IMR-90 (cell line): ENCODE measurements around the gene MAVS. TPM values are rescaled to one million over a fixed set of nuclear protein-coding genes. Genes with fewer than 3 reads are reported as not detected.

Source experiments
- ATAC-seq: fragments of 200-7000 bp; cut with Tn5 transposase; 2 replicates; pipeline ENCODE4 v1.9.1; 2020; ENCODE audit warnings: low read depth, mild to moderate bottlenecking, moderate library complexity
- BruUV-seq: library from RNA; stranded (reverse); fragments of 400-500 nt; replicated peaks from 2 replicates; lab custom pipeline; 2021; lab: Mats Ljungman, UMichigan
- CTCF ChIA-PET: fragments of 300-600 bp; formaldehyde crosslinking; extraction: SDS; loops from one replicate; lab custom pipeline; 2021; ENCODE audit warnings: antibody characterized with exemption; lab: Yijun Ruan, JAX
- POLR2A ChIA-PET: fragments of 300-600 bp; sonication (Branson Sonifier 250); formaldehyde crosslinking; loops from one replicate; lab custom pipeline; 2022; ENCODE audit warnings: antibody characterized with exemption; ENCODE audit not compliant: unreplicated experiment; lab: Charles Lee
- DNase-seq: peaks from one replicate; pipeline ENCODE4 v3.0.0; 2013
- H2AFZ ChIP-seq: replicated peaks from 2 replicates; pipeline ENCODE3; 2013; ENCODE audit warnings: low read length, mild to moderate bottlenecking; ENCODE audit not compliant: poor library complexity
- H2AK5ac ChIP-seq: 2 replicates; pipeline ENCODE4 v1.6.1; 2013; ENCODE audit warnings: low read depth, low read length, inconsistent platforms
- H2AK9ac ChIP-seq: replicated peaks from 2 replicates; pipeline ENCODE3; 2013; ENCODE audit warnings: mild to moderate bottlenecking, low read depth, low read length, moderate library complexity; ENCODE audit not compliant: poor library complexity
- H2BK120ac ChIP-seq: 2 replicates; pipeline ENCODE4 v1.6.1; 2013; ENCODE audit warnings: low read depth, low read length, inconsistent platforms
- H2BK15ac ChIP-seq: 3 replicates; pipeline ENCODE4 v1.6.1; 2013; ENCODE audit warnings: low read depth, low read length, inconsistent platforms
- H2BK20ac ChIP-seq: 2 replicates; pipeline ENCODE4 v1.6.1; 2013; ENCODE audit warnings: low read depth, mild to moderate bottlenecking, inconsistent platforms, low read length, moderate library complexity
- H2BK5ac ChIP-seq: 2 replicates; pipeline ENCODE4 v1.6.1; 2013; ENCODE audit warnings: mild to moderate bottlenecking, low read depth, low read length, inconsistent platforms; ENCODE audit not compliant: poor library complexity, severe bottlenecking
- H3K14ac ChIP-seq: replicated peaks from 2 replicates; pipeline ENCODE4 v1.6.1; 2013; ENCODE audit warnings: low read depth, low read length, inconsistent platforms
- H3K18ac ChIP-seq: 2 replicates; pipeline ENCODE4 v1.6.1; 2013; ENCODE audit warnings: low read depth, low read length, control low read depth
- H3K23ac ChIP-seq: 2 replicates; pipeline ENCODE4 v1.6.1; 2013; ENCODE audit warnings: low read depth, low read length, inconsistent platforms
- H3K27ac ChIP-seq: 2 replicates; pipeline ENCODE4 v1.5.1; 2013; ENCODE audit warnings: mild to moderate bottlenecking, control low read depth, low read length; ENCODE audit not compliant: insufficient read depth
- H3K27me3 ChIP-seq: 2 replicates; pipeline ENCODE4 v1.6.1; 2013; ENCODE audit warnings: low read length; ENCODE audit not compliant: control insufficient read depth, insufficient read depth
- H3K36me3 ChIP-seq: 2 replicates; pipeline ENCODE4 v1.6.1; 2013; ENCODE audit warnings: low read length, mixed read lengths; ENCODE audit not compliant: control insufficient read depth, insufficient read depth
- H3K4ac ChIP-seq: 2 replicates; pipeline ENCODE4 v1.6.1; 2013; ENCODE audit warnings: low read depth, low read length, inconsistent platforms
- H3K4me1 ChIP-seq: 2 replicates; pipeline ENCODE4 v1.6.1; 2013; ENCODE audit warnings: low read length, mixed read lengths; ENCODE audit not compliant: control insufficient read depth, insufficient read depth
- H3K4me2 ChIP-seq: 2 replicates; pipeline ENCODE4 v1.6.1; 2013; ENCODE audit warnings: low read depth, mild to moderate bottlenecking, control low read depth, low read length, moderate library complexity
- H3K4me3 ChIP-seq: 2 replicates; pipeline ENCODE4 v1.5.1; 2013; ENCODE audit warnings: low read depth, mild to moderate bottlenecking, control low read depth, low read length, moderate library complexity; ENCODE audit not compliant: insufficient read depth
- H3K56ac ChIP-seq: 2 replicates; pipeline ENCODE4 v1.6.1; 2013; ENCODE audit warnings: low read length, inconsistent platforms; ENCODE audit not compliant: insufficient read depth; ENCODE audit errors: extremely low read depth
- H3K79me1 ChIP-seq, 2 experiments: 2 replicates each; pipeline ENCODE4 v1.6.1; 2013; ENCODE audit warnings: low read length in 2 of 2, inconsistent platforms in 1 of 2, low read depth in 1 of 2
- H3K9ac ChIP-seq: 2 replicates; pipeline ENCODE4 v1.6.1; 2013; ENCODE audit warnings: low read depth, low read length, control low read depth
- H3K9me1 ChIP-seq: 2 replicates; pipeline ENCODE4 v1.6.1; 2013; ENCODE audit warnings: low read length, inconsistent platforms; ENCODE audit not compliant: insufficient read depth
- H3K9me3 ChIP-seq: 2 replicates; pipeline ENCODE4 v1.6.1; 2013; ENCODE audit warnings: low read length; ENCODE audit not compliant: control insufficient read depth, insufficient read depth
- H4K20me1 ChIP-seq: 2 replicates; pipeline ENCODE4 v1.6.1; 2013; ENCODE audit warnings: low read length, inconsistent platforms; ENCODE audit not compliant: insufficient read depth
- H4K5ac ChIP-seq: 2 replicates; pipeline ENCODE4 v1.6.1; 2013; ENCODE audit warnings: mild to moderate bottlenecking, low read depth, low read length, control low read depth
- H4K8ac ChIP-seq, 2 experiments: 2 replicates each; pipeline ENCODE4 v1.6.1; 2013; ENCODE audit warnings: low read depth in 2 of 2, low read length in 2 of 2, control low read depth in 1 of 2, inconsistent platforms in 1 of 2
- H4K91ac ChIP-seq: 2 replicates; pipeline ENCODE4 v1.6.1; 2013; ENCODE audit warnings: low read depth, low read length, inconsistent platforms; ENCODE audit not compliant: insufficient read depth
- CHD1 ChIP-seq: IDR thresholded peaks from 2 replicates; pipeline ENCODE4 v1.6.1; 2012; ENCODE audit warnings: low read depth, low read length, improper control_type of control experiment
- CTCF ChIP-seq: conservative IDR thresholded peaks from 2 replicates; pipeline ENCODE4 v1.5.1; 2012; ENCODE audit warnings: mild to moderate bottlenecking, low read depth, low read length, improper control_type of control experiment
- MXI1 ChIP-seq: IDR thresholded peaks from 2 replicates; pipeline ENCODE4 v1.6.1; 2012; ENCODE audit warnings: low read depth, mild to moderate bottlenecking, low read length, moderate library complexity, borderline replicate concordance
- WGBS, 2 experiments: methylation state at CpG; one replicate each; pipeline versions ENCODE4 v1.1.5 to v1.1.7; 2013; ENCODE audit warnings: missing lambda C conversion rate in 2 of 2; ENCODE audit not compliant: insufficient read length in 1 of 2; ENCODE audit errors: extremely low coverage in 2 of 2; 5-methylcytosine and 5-hydroxymethylcytosine counted together
- dilution Hi-C: fragments of 300-500 bp; cut with HindIII; formaldehyde crosslinking; loops from one replicate; pipeline ENCODE4 v1.14.3; 2018; ENCODE audit warnings: low sequenced_read_pairs; ENCODE audit not compliant: unreplicated experiment
- in situ Hi-C: fragments of 300-500 bp; cut with MboI; formaldehyde crosslinking; loops from 3 replicates; pipeline ENCODE4 v1.14.3; 2019; ENCODE audit warnings: low sequenced_read_pairs, inconsistent platforms, mixed read lengths
- intact Hi-C: fragments of 100-400 bp; cut with micrococcal nuclease; formaldehyde crosslinking; loops from 2 replicates; pipeline ENCODE4 v1.10.0; 2022
- polyA plus RNA-seq, 3 experiments: library from polyadenylated mRNA; depleted of rRNA; stranded (reverse); fragments of >200 nt; gene quantifications; 2 replicates each; pipeline ENCODE4 v1.2.3, GENCODE V29; 2012; ENCODE audit warnings: low replicate concordance in 1 of 3
- total RNA-seq: library from RNA; depleted of rRNA; stranded (reverse); fragments of >200 nt; gene quantifications from 2 replicates; pipeline ENCODE4 v1.2.3, GENCODE V29; 2012

The MAVS gene
- total and polyA plus RNA-seq, 2 of the 4 experiments (the other 2 are of a cell fraction) = 10.4 to 15.6 TPM

- H3K56ac ChIP-seq = peak overlapping the region; percentile 66; the same call in 1 of the 2 replicates
- peak overlapping the region; percentile 67 for H2BK5ac ChIP-seq
- POLR2A ChIA-PET = no interaction called here
- H3K79me1 ChIP-seq = peaks cover 29 to 44% of the 10 kb centered on the region in 2 experiments
- peak overlapping the region; percentile 83 for H3K27ac ChIP-seq
- H3K9me3 ChIP-seq = no peaks in the 10 kb centered on the region
- dilution Hi-C loops (no loop called here), intact Hi-C loops (loop anchor here (2.0 kb wide), 1 partner anchor 60 kb away; the partner anchor contains the start of gene CENPB), in situ Hi-C loops (no loop called here)
- H3K4me3 ChIP-seq = peak overlapping the region; percentile 82
- peak overlapping the region; percentile 100 for H2AK5ac ChIP-seq
- H4K5ac ChIP-seq = peak overlapping the region; percentile 67
- H3K36me3 ChIP-seq = peaks cover 4% of the 10 kb centered on the region
- H3K4me1 ChIP-seq = peaks cover 8% of the 10 kb centered on the region
- peak overlapping the region; percentile 99 for H2AFZ ChIP-seq
- no peak for ATAC-seq
- H3K14ac ChIP-seq = peak overlapping the region; percentile 100
- TF ChIP-seq CHD1 = no peak
- no peak for TF ChIP-seq CTCF
- no peak for TF ChIP-seq MXI1
- peak overlapping the region; percentile 98 for H3K4ac ChIP-seq
- peak overlapping the region; percentile 97 to 99 for H4K8ac ChIP-seq
- no peak overlapping the region for H2BK20ac ChIP-seq
- H3K18ac ChIP-seq = no peak overlapping the region; the same call in 1 of the 2 replicates
- CTCF ChIA-PET = no interaction called here
- peak overlapping the region; percentile 52; the same call in 1 of the 2 replicates for H2BK120ac ChIP-seq
- peak overlapping the region; percentile 98 for H3K23ac ChIP-seq
- 0 out of 3 replicates have a peak overlapping the region, but pooled peaks have one; percentile 21 for H2BK15ac ChIP-seq
- no TSS peak for BruUV-seq
- WGBS, 2 experiments = 0% methylated on average over 12 of the region's 22 CpGs; no CpG with 5 or more reads in 1 of the 2 experiments
- H4K91ac ChIP-seq = peak overlapping the region; percentile 93
- H4K20me1 ChIP-seq = peaks cover 13% of the 10 kb centered on the region
- peaks cover 25% of the 10 kb centered on the region for H3K9me1 ChIP-seq
- H3K27me3 ChIP-seq = no peaks in the 10 kb centered on the region
- peak overlapping the region; percentile 87 for H3K9ac ChIP-seq
- H3K4me2 ChIP-seq = peak overlapping the region; percentile 91
- no peak for DNase-seq
- peak overlapping the region; percentile 99 for H2AK9ac ChIP-seq
Observed at GRCh38 chr20:3846378-3846739, 275 bp upstream of the MAVS start.
